ENCODE data around the gene CAMK1D.
A peak's percentile ranks its signal among the peaks of the same experiment; 100 is the strongest.

CAMK1D gene

GRCh38 chr10:12448729-12449391 lies 99.5 kb downstream of the CAMK1D start (continued):
- TF ChIP-seq, protein P1, sequence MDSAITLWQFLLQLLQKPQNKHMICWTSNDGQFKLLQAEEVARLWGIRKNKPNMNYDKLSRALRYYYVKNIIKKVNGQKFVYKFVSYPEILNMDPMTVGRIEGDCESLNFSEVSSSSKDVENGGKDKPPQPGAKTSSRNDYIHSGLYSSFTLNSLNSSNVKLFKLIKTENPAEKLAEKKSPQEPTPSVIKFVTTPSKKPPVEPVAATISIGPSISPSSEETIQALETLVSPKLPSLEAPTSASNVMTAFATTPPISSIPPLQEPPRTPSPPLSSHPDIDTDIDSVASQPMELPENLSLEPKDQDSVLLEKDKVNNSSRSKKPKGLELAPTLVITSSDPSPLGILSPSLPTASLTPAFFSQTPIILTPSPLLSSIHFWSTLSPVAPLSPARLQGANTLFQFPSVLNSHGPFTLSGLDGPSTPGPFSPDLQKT (IDR thresholded peaks at IDR 0.05; ENCODE audit: borderline replicate concordance, low read depth, low read length) = no peak
- TF ChIP-seq ZNF362 (tag by site-specific recombination; IDR thresholded peaks at IDR 0.05) (peak; percentile 58; the same call in 1 of the 2 replicates), ZNF449 (tag by site-specific recombination; IDR thresholded peaks at IDR 0.05) (peak; percentile 75), ZNF600 (tag by site-specific recombination; IDR thresholded peaks at IDR 0.05) (no peak; the same call in 1 of the 2 replicates), ZNF266 (tag by site-specific recombination; IDR thresholded peaks at IDR 0.05; ENCODE audit: low read depth) (peak; percentile 30; the same call in 1 of the 2 replicates), ZNF133 (tag by site-specific recombination; IDR thresholded peaks at IDR 0.05) (no peak), SCRT2 (tag by site-specific recombination; IDR thresholded peaks at IDR 0.05) (peak; percentile 58), ZNF521 (tag by site-specific recombination; IDR thresholded peaks at IDR 0.05) (no peak), PRDM10 (tag by site-specific recombination; IDR thresholded peaks at IDR 0.05) (peak; percentile 62), ZNF707 (tag by site-specific recombination; IDR thresholded peaks at IDR 0.05) (no peak), HOXD13 (CRISPR knock-in tag; IDR thresholded peaks at IDR 0.05; ENCODE audit: borderline replicate concordance) (no peak), ZNF560 (tag by site-specific recombination; IDR thresholded peaks at IDR 0.05; ENCODE audit: borderline replicate concordance) (no peak), ZNF624 (tag by site-specific recombination; IDR thresholded peaks at IDR 0.05) (no peak), EGR2 (tag by site-specific recombination; IDR thresholded peaks at IDR 0.05; ENCODE audit: low read depth) (no peak), ZNF19 (tag by site-specific recombination; IDR thresholded peaks at IDR 0.05; ENCODE audit: low read depth) (no peak), YY1 (tag by site-specific recombination; IDR thresholded peaks at IDR 0.05) (no peak), ZNF473 (tag by site-specific recombination; IDR thresholded peaks at IDR 0.05) (no peak), OVOL3 (tag by site-specific recombination; IDR thresholded peaks at IDR 0.05) (peak; percentile 64; the same call in 1 of the 2 replicates), ZNF416 (tag by site-specific recombination; IDR thresholded peaks at IDR 0.05) (no peak)
- TF ChIP-seq, protein P2, sequence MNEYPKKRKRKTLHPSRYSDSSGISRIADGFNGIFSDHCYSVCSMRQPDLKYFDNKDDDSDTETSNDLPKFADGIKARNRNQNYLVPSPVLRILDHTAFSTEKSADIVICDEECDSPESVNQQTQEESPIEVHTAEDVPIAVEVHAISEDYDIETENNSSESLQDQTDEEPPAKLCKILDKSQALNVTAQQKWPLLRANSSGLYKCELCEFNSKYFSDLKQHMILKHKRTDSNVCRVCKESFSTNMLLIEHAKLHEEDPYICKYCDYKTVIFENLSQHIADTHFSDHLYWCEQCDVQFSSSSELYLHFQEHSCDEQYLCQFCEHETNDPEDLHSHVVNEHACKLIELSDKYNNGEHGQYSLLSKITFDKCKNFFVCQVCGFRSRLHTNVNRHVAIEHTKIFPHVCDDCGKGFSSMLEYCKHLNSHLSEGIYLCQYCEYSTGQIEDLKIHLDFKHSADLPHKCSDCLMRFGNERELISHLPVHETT (tag by site-specific recombination; IDR thresholded peaks at IDR 0.05) = peak; percentile 98
- TF ChIP-seq, protein P3, sequence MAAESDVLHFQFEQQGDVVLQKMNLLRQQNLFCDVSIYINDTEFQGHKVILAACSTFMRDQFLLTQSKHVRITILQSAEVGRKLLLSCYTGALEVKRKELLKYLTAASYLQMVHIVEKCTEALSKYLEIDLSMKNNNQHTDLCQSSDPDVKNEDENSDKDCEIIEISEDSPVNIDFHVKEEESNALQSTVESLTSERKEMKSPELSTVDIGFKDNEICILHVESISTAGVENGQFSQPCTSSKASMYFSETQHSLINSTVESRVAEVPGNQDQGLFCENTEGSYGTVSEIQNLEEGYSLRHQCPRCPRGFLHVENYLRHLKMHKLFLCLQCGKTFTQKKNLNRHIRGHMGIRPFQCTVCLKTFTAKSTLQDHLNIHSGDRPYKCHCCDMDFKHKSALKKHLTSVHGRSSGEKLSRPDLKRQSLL (tag by site-specific recombination; IDR thresholded peaks at IDR 0.05) = no peak
- TF ChIP-seq, protein P4, sequence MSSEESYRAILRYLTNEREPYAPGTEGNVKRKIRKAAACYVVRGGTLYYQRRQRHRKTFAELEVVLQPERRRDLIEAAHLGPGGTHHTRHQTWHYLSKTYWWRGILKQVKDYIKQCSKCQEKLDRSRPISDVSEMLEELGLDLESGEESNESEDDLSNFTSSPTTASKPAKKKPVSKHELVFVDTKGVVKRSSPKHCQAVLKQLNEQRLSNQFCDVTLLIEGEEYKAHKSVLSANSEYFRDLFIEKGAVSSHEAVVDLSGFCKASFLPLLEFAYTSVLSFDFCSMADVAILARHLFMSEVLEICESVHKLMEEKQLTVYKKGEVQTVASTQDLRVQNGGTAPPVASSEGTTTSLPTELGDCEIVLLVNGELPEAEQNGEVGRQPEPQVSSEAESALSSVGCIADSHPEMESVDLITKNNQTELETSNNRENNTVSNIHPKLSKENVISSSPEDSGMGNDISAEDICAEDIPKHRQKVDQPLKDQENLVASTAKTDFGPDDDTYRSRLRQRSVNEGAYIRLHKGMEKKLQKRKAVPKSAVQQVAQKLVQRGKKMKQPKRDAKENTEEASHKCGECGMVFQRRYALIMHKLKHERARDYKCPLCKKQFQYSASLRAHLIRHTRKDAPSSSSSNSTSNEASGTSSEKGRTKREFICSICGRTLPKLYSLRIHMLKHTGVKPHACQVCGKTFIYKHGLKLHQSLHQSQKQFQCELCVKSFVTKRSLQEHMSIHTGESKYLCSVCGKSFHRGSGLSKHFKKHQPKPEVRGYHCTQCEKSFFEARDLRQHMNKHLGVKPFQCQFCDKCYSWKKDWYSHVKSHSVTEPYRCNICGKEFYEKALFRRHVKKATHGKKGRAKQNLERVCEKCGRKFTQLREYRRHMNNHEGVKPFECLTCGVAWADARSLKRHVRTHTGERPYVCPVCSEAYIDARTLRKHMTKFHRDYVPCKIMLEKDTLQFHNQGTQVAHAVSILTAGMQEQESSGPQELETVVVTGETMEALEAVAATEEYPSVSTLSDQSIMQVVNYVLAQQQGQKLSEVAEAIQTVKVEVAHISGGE (tag by site-specific recombination; conservative IDR thresholded peaks at IDR 0.05; ENCODE audit: low read depth) = no peak; the same call in 1 of the 2 replicates
- TF ChIP-seq, protein P5, sequence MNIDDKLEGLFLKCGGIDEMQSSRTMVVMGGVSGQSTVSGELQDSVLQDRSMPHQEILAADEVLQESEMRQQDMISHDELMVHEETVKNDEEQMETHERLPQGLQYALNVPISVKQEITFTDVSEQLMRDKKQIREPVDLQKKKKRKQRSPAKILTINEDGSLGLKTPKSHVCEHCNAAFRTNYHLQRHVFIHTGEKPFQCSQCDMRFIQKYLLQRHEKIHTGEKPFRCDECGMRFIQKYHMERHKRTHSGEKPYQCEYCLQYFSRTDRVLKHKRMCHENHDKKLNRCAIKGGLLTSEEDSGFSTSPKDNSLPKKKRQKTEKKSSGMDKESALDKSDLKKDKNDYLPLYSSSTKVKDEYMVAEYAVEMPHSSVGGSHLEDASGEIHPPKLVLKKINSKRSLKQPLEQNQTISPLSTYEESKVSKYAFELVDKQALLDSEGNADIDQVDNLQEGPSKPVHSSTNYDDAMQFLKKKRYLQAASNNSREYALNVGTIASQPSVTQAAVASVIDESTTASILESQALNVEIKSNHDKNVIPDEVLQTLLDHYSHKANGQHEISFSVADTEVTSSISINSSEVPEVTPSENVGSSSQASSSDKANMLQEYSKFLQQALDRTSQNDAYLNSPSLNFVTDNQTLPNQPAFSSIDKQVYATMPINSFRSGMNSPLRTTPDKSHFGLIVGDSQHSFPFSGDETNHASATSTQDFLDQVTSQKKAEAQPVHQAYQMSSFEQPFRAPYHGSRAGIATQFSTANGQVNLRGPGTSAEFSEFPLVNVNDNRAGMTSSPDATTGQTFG (tag by site-specific recombination; IDR thresholded peaks at IDR 0.05; ENCODE audit: borderline replicate concordance) = no peak

Data from HEK293 (cell line).